ENCODE measurements around the gene SDHA.

The SDHA gene

DNA sequence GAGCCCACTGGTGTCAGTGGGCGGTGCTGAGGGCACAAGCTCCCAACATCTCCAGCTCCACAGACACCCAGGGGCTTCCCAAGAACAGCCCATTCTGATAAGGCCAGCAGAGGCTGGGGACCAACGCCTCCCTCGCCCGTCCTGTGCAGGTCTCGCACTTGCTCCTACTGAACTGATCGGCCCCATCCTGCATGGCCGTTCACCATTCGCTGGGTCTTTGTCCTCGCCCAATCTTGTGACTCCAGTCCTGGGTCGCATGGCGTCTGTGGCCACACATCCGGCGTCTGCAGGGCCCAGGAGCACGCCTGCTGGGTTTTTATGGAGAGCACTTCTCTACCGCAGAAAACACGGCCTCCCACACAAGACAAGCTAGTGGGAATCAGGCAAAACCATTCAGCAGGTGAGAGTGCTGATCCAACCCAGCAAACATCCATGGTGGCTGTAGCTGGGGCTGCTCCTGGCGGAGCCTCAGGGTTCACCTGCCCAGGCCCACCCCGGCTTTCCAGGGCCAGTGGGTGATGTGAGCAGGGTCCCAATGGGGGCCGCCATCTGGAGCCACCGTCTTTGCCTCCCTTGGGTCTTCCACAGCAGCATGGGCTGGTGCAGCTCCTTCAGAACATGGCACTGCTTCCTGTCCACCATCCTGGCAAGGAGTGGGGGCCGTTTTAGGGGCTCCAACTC lies 19.5 kb upstream of the SDHA start:
- peaks cover 15% of the 10 kb centered on the region for H3K79me1 ChIP-seq (ENCODE audit: low read depth, low read length)
- H4K8ac ChIP-seq (ENCODE audit: low read depth, low read length): no peak overlapping the region
- H3K14ac ChIP-seq (ENCODE audit: low read length): no peak overlapping the region
- H3K4me1 ChIP-seq (ENCODE audit: control insufficient read depth in 2 of 2, insufficient read depth in 1 of 2, low read depth in 1 of 2, low read length in 2 of 2): peaks cover 7 to 8% of the 10 kb centered on the region in 2 donors
- peaks cover 0 to 1% of the 10 kb centered on the region in 2 donors for H3K9me3 ChIP-seq (replicated peaks in 1 of 2; ENCODE audit: control insufficient read depth in 2 of 2, insufficient read depth in 1 of 2, low read depth in 1 of 2, low read length in 2 of 2)
- H3K18ac ChIP-seq (ENCODE audit: low read length): no peak overlapping the region
- no peaks in the 10 kb centered on the region for H3K27me3 ChIP-seq (ENCODE audit: control insufficient read depth in 3 of 3, insufficient read depth in 3 of 3, low read depth in 1 of 3, low read length in 3 of 3)
- no peak overlapping the region for H3K4ac ChIP-seq (ENCODE audit: low read length)
- no peak overlapping the region for H4K91ac ChIP-seq (ENCODE audit: low read depth, low read length, poor library complexity)
- H2AFZ ChIP-seq (ENCODE audit: low read length): no peak overlapping the region
- no peak overlapping the region for H3K27ac ChIP-seq (replicated peaks; ENCODE audit: low read length)
- H3K23ac ChIP-seq (ENCODE audit: low read depth, low read length, poor library complexity): peak overlapping the region; percentile 57
- H2BK5ac ChIP-seq (ENCODE audit: low read length): peak overlapping the region; percentile 48
- no peak overlapping the region for H3K4me2 ChIP-seq (ENCODE audit: insufficient read depth, low read length, poor library complexity, severe bottlenecking)
- no peak overlapping the region for H2BK12ac ChIP-seq (ENCODE audit: low read length)
- no CpG with 5 or more reads among the region's 21 CpGs for WGBS, 2 donors (ENCODE audit: extremely low coverage in 2 of 2, insufficient read length in 2 of 2, insufficient replicate concordance in 1 of 2)
- H2BK15ac ChIP-seq (ENCODE audit: low read length): no peak overlapping the region
- no peak for DNase-seq (ENCODE audit: low spot score)
- no peak overlapping the region for H2AK5ac ChIP-seq (ENCODE audit: low read depth, low read length)
- no peak overlapping the region for H2BK120ac ChIP-seq (ENCODE audit: low read depth, low read length)
- H3K36me3 ChIP-seq (replicated peaks in 1 of 2; ENCODE audit: control insufficient read depth in 2 of 2, insufficient read depth in 2 of 2, low read length in 2 of 2): peaks cover 5 to 17% of the 10 kb centered on the region in 2 donors
- H3K4me3 ChIP-seq (ENCODE audit: low read length in 2 of 2): no peak overlapping the region
- no peak overlapping the region for H3K9ac ChIP-seq (ENCODE audit: low read depth, low read length, poor library complexity)

GRCh38 chr5:199197-199949 lies 18.7 kb upstream of the SDHA start:
- Histone ChIP-seq H3K36me3 (replicated peaks in 1 of 2; ENCODE audit: control insufficient read depth in 2 of 2, insufficient read depth in 2 of 2, low read length in 2 of 2) (peaks cover 11 to 24% of the 10 kb centered on the region in 2 donors), H3K9me3 (replicated peaks in 1 of 2; ENCODE audit: control insufficient read depth in 2 of 2, insufficient read depth in 1 of 2, low read depth in 1 of 2, low read length in 2 of 2) (peaks cover 0 to 2% of the 10 kb centered on the region in 2 donors), H3K14ac (ENCODE audit: low read length) (no peak overlapping the region), H2BK12ac (ENCODE audit: low read length) (no peak overlapping the region), H3K4me1 (ENCODE audit: control insufficient read depth in 2 of 2, insufficient read depth in 1 of 2, low read depth in 1 of 2, low read length in 2 of 2) (peaks cover 7 to 8% of the 10 kb centered on the region in 2 donors), H2AFZ (ENCODE audit: low read length) (no peak overlapping the region), H2AK5ac (ENCODE audit: low read depth, low read length) (peak overlapping the region; percentile 81), H3K23ac (ENCODE audit: low read depth, low read length, poor library complexity) (peak overlapping the region; percentile 57), H3K79me1 (ENCODE audit: low read depth, low read length) (peaks cover 16% of the 10 kb centered on the region), H3K9ac (ENCODE audit: low read depth, low read length, poor library complexity) (no peak overlapping the region), H3K4me2 (ENCODE audit: insufficient read depth, low read length, poor library complexity, severe bottlenecking) (no peak overlapping the region), H3K4me3 (ENCODE audit: low read length in 2 of 2) (no peak overlapping the region), H4K91ac (ENCODE audit: low read depth, low read length, poor library complexity) (no peak overlapping the region), H3K18ac (ENCODE audit: low read length) (peak overlapping the region; percentile 65), H3K27ac (replicated peaks; ENCODE audit: low read length) (peak overlapping the region; percentile 45), H4K8ac (ENCODE audit: low read depth, low read length) (no peak overlapping the region), H3K4ac (ENCODE audit: low read length) (no peak overlapping the region), H2BK5ac (ENCODE audit: low read length) (peak overlapping the region; percentile 48), H2BK15ac (ENCODE audit: low read length) (peak overlapping the region; percentile 47), H2BK120ac (ENCODE audit: low read depth, low read length) (no peak overlapping the region), H3K27me3 (ENCODE audit: control insufficient read depth in 3 of 3, insufficient read depth in 3 of 3, low read depth in 1 of 3, low read length in 3 of 3) (no peaks in the 10 kb centered on the region)
- WGBS, 2 donors (ENCODE audit: extremely low coverage in 2 of 2, insufficient read length in 2 of 2, insufficient replicate concordance in 1 of 2): no CpG with 5 or more reads among the region's 16 CpGs
- DNase-seq (ENCODE audit: low spot score): no peak

DNA sequence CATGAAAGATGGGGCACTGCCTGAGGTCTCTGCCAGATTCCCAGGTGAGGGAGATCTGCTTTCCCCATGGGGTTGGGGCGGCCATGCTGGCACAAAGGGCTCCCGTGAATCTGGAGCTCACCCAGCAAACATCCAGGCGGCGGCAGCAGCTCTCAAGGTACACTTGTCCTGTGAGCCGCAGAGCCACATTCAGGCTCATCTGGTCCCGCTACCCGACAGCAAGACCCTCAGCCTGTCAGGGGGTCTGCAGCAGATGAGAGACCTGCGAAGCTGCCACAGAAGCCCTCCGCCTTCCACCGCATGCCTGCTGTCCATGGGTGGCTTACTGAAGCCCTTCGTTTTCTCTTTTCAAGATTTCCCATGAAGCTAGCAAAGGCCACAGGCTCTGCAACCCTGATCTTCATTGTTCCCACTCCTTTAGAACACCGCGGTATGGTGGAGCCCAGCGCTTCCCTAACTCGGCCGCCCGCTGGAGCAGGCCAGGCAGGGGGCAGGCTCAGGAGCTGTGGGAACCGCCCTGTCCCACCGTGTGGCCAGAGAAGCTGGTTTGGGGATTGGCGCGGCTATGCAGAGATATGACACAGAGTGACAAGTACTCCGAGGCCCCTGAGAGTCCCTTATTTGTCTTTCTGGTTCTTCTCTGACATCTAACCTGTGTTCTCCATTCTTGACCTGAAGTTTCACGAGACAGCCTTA lies 18.0 kb upstream of the SDHA start:
- H3K14ac ChIP-seq (ENCODE audit: low read length): no peak overlapping the region
- H3K4me2 ChIP-seq (ENCODE audit: insufficient read depth, low read length, poor library complexity, severe bottlenecking): no peak overlapping the region
- H3K4ac ChIP-seq (ENCODE audit: low read length): no peak overlapping the region
- no peak overlapping the region for H2AFZ ChIP-seq (ENCODE audit: low read length)
- peak overlapping the region; percentile 45 for H3K27ac ChIP-seq (replicated peaks; ENCODE audit: low read length)
- peaks cover 0 to 2% of the 10 kb centered on the region in 2 donors for H3K9me3 ChIP-seq (replicated peaks in 1 of 2; ENCODE audit: control insufficient read depth in 2 of 2, insufficient read depth in 1 of 2, low read depth in 1 of 2, low read length in 2 of 2)
- H2BK15ac ChIP-seq (ENCODE audit: low read length): peak overlapping the region; percentile 47
- no peak overlapping the region for H3K4me3 ChIP-seq (ENCODE audit: low read length in 2 of 2)
- peak overlapping the region; percentile 81 for H2AK5ac ChIP-seq (ENCODE audit: low read depth, low read length)
- no peak overlapping the region for H2BK5ac ChIP-seq (ENCODE audit: low read length)
- H3K4me1 ChIP-seq (ENCODE audit: control insufficient read depth in 2 of 2, insufficient read depth in 1 of 2, low read depth in 1 of 2, low read length in 2 of 2): peaks cover 7 to 8% of the 10 kb centered on the region in 2 donors
- peak overlapping the region; percentile 65 for H3K18ac ChIP-seq (ENCODE audit: low read length)
- no peak overlapping the region for H2BK120ac ChIP-seq (ENCODE audit: low read depth, low read length)
- no peak for DNase-seq (ENCODE audit: low spot score)
- no peaks in the 10 kb centered on the region for H3K27me3 ChIP-seq (ENCODE audit: control insufficient read depth in 3 of 3, insufficient read depth in 3 of 3, low read depth in 1 of 3, low read length in 3 of 3)
- H3K23ac ChIP-seq (ENCODE audit: low read depth, low read length, poor library complexity): peak overlapping the region; percentile 57
- H2BK12ac ChIP-seq (ENCODE audit: low read length): no peak overlapping the region
- no CpG with 5 or more reads among the region's 23 CpGs for WGBS, 2 donors (ENCODE audit: extremely low coverage in 2 of 2, insufficient read length in 2 of 2, insufficient replicate concordance in 1 of 2)
- peaks cover 16% of the 10 kb centered on the region for H3K79me1 ChIP-seq (ENCODE audit: low read depth, low read length)
- H4K91ac ChIP-seq (ENCODE audit: low read depth, low read length, poor library complexity): no peak overlapping the region
- peaks cover 13 to 32% of the 10 kb centered on the region in 2 donors for H3K36me3 ChIP-seq (replicated peaks in 1 of 2; ENCODE audit: control insufficient read depth in 2 of 2, insufficient read depth in 2 of 2, low read length in 2 of 2)
- H3K9ac ChIP-seq (ENCODE audit: low read depth, low read length, poor library complexity): peak overlapping the region; percentile 12
- H4K8ac ChIP-seq (ENCODE audit: low read depth, low read length): peak overlapping the region; percentile 24

GRCh38 chr5:200985-201384 lies 17.1 kb upstream of the SDHA start:
- Histone ChIP-seq H3K9me3 (replicated peaks in 1 of 2; ENCODE audit: control insufficient read depth in 2 of 2, insufficient read depth in 1 of 2, low read depth in 1 of 2, low read length in 2 of 2) (peaks cover 0 to 2% of the 10 kb centered on the region in 2 donors), H2AFZ (ENCODE audit: low read length) (no peak overlapping the region), H4K91ac (ENCODE audit: low read depth, low read length, poor library complexity) (no peak overlapping the region), H3K27me3 (ENCODE audit: control insufficient read depth in 3 of 3, insufficient read depth in 3 of 3, low read depth in 1 of 3, low read length in 3 of 3) (no peaks in the 10 kb centered on the region), H3K14ac (ENCODE audit: low read length) (no peak overlapping the region), H2BK5ac (ENCODE audit: low read length) (no peak overlapping the region), H3K18ac (ENCODE audit: low read length) (no peak overlapping the region), H3K27ac (replicated peaks; ENCODE audit: low read length) (no peak overlapping the region), H3K4me2 (ENCODE audit: insufficient read depth, low read length, poor library complexity, severe bottlenecking) (no peak overlapping the region), H4K8ac (ENCODE audit: low read depth, low read length) (no peak overlapping the region), H2BK12ac (ENCODE audit: low read length) (no peak overlapping the region), H3K4ac (ENCODE audit: low read length) (no peak overlapping the region), H3K9ac (ENCODE audit: low read depth, low read length, poor library complexity) (no peak overlapping the region), H3K79me1 (ENCODE audit: low read depth, low read length) (peaks cover 18% of the 10 kb centered on the region), H2BK15ac (ENCODE audit: low read length) (no peak overlapping the region), H3K36me3 (replicated peaks in 1 of 2; ENCODE audit: control insufficient read depth in 2 of 2, insufficient read depth in 2 of 2, low read length in 2 of 2) (peaks cover 19 to 40% of the 10 kb centered on the region in 2 donors), H2AK5ac (ENCODE audit: low read depth, low read length) (no peak overlapping the region), H3K23ac (ENCODE audit: low read depth, low read length, poor library complexity) (no peak overlapping the region), H3K4me1 (ENCODE audit: control insufficient read depth in 2 of 2, insufficient read depth in 1 of 2, low read depth in 1 of 2, low read length in 2 of 2) (peaks cover 5 to 8% of the 10 kb centered on the region in 2 donors), H3K4me3 (ENCODE audit: low read length in 2 of 2) (no peak overlapping the region), H2BK120ac (ENCODE audit: low read depth, low read length) (no peak overlapping the region)
- no CpG with 5 or more reads among the region's 4 CpGs for WGBS, 2 donors (ENCODE audit: extremely low coverage in 2 of 2, insufficient read length in 2 of 2, insufficient replicate concordance in 1 of 2)
- DNase-seq (ENCODE audit: low spot score): no peak
